Measurements from ENCODE around the gene SPOCK2. TPM values are rescaled to one million over a fixed set of nuclear protein-coding genes. Genes with fewer than 3 reads are reported as not detected.
A peak's percentile ranks its signal among the peaks of the same experiment; 100 is the strongest.

The SPOCK2 gene
- total and polyA plus RNA-seq, 2 of the 13 experiments (the other 11 are each of a cell fraction or from before 2014, with no cell fraction given), result 8.6 to 30.6 TPM

DNA sequence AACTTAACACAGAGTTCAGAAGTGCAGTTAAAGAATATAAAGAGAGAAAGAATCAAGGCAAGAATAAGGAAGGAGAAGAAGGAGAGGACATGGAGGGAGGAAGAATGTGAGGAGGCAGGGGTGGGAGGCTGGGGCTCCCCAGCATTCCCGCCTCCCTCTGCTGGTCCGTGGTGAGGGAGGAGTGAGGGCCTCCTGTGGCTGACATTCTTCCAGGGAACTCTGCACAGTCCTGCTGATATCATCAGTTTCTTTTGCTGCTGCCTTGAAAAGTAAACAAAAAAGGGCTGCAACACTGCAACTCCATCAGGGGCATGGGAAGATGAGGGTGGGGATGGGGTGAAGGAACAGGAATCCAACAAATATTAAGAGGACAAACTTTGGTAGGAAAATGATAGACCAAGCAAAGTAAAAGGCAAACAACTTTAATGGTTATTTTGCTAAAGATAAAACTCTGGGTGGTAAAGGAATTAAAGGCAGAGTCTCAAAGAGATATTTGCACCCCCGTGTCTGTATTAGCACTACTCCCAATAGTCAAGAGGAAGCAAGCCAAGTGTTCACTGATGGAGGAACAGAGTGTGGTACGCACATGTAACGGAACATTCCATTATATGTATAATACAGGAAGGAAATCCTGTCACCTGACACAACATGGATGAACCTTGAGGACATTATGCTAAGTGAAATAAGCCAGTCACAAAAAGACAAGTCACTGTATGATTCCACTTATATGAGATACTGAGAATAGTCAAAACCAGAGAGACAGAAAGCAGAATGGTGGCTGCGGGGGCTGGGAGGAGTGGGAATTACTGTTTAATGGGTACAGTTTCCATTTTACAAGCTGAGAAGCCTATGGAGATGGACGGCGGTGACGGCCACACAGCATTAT, 8.0 kb upstream of the SPOCK2 start (continued):
- TF ChIP-seq, protein P1, sequence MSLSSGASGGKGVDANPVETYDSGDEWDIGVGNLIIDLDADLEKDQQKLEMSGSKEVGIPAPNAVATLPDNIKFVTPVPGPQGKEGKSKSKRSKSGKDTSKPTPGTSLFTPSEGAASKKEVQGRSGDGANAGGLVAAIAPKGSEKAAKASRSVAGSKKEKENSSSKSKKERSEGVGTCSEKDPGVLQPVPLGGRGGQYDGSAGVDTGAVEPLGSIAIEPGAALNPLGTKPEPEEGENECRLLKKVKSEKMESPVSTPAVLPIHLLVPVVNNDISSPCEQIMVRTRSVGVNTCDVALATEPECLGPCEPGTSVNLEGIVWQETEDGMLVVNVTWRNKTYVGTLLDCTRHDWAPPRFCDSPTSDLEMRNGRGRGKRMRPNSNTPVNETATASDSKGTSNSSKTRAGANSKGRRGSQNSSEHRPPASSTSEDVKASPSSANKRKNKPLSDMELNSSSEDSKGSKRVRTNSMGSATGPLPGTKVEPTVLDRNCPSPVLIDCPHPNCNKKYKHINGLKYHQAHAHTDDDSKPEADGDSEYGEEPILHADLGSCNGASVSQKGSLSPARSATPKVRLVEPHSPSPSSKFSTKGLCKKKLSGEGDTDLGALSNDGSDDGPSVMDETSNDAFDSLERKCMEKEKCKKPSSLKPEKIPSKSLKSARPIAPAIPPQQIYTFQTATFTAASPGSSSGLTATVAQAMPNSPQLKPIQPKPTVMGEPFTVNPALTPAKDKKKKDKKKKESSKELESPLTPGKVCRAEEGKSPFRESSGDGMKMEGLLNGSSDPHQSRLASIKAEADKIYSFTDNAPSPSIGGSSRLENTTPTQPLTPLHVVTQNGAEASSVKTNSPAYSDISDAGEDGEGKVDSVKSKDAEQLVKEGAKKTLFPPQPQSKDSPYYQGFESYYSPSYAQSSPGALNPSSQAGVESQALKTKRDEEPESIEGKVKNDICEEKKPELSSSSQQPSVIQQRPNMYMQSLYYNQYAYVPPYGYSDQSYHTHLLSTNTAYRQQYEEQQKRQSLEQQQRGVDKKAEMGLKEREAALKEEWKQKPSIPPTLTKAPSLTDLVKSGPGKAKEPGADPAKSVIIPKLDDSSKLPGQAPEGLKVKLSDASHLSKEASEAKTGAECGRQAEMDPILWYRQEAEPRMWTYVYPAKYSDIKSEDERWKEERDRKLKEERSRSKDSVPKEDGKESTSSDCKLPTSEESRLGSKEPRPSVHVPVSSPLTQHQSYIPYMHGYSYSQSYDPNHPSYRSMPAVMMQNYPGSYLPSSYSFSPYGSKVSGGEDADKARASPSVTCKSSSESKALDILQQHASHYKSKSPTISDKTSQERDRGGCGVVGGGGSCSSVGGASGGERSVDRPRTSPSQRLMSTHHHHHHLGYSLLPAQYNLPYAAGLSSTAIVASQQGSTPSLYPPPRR (CRISPR knock-in tag; IDR thresholded peaks at IDR 0.05; ENCODE audit: borderline replicate concordance), result 0 out of 2 replicates have a peak, but pooled peaks have one; percentile 19
- TF ChIP-seq MTA1 (CRISPR knock-in tag; IDR thresholded peaks at IDR 0.05; ENCODE audit: borderline replicate concordance), result 0 out of 2 replicates have a peak, but pooled peaks have one; percentile 24
- no peak for TF ChIP-seq PHF21A (CRISPR knock-in tag; IDR thresholded peaks at IDR 0.05)
- no peak for TF ChIP-seq ZC3H4 (CRISPR knock-in tag; IDR thresholded peaks at IDR 0.05; ENCODE audit: borderline replicate concordance)
- TF ChIP-seq ZSCAN25 (CRISPR knock-in tag; IDR thresholded peaks at IDR 0.05), result peak; percentile 29; the same call in 1 of the 2 replicates
- no peak for TF ChIP-seq ZNF549 (CRISPR knock-in tag; IDR thresholded peaks at IDR 0.05)
- peak; percentile 20; the same call in 1 of the 2 replicates for TF ChIP-seq ZNF768 (CRISPR knock-in tag; IDR thresholded peaks at IDR 0.05)
- no peak for TF ChIP-seq REPIN1 (CRISPR knock-in tag; IDR thresholded peaks at IDR 0.05; ENCODE audit: borderline replicate concordance, low read depth)
- no peak for TF ChIP-seq POLR2AphosphoS5 (IDR thresholded peaks at IDR 0.05; ENCODE audit: low read depth, low read length)
- TF ChIP-seq ZNF263 (CRISPR knock-in tag; IDR thresholded peaks at IDR 0.05), result peak; percentile 88
- TF ChIP-seq, protein P2, sequence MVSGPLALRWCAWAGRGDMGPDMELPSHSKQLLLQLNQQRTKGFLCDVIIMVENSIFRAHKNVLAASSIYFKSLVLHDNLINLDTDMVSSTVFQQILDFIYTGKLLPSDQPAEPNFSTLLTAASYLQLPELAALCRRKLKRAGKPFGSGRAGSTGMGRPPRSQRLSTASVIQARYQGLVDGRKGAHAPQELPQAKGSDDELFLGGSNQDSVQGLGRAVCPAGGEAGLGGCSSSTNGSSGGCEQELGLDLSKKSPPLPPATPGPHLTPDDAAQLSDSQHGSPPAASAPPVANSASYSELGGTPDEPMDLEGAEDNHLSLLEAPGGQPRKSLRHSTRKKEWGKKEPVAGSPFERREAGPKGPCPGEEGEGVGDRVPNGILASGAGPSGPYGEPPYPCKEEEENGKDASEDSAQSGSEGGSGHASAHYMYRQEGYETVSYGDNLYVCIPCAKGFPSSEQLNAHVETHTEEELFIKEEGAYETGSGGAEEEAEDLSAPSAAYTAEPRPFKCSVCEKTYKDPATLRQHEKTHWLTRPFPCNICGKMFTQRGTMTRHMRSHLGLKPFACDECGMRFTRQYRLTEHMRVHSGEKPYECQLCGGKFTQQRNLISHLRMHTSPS (CRISPR knock-in tag; IDR thresholded peaks at IDR 0.05; ENCODE audit: low read depth), result no peak
- TF ChIP-seq FOSL2 (CRISPR knock-in tag; IDR thresholded peaks at IDR 0.05), result peak; percentile 34; the same call in 1 of the 2 replicates
- TF ChIP-seq, protein P3, sequence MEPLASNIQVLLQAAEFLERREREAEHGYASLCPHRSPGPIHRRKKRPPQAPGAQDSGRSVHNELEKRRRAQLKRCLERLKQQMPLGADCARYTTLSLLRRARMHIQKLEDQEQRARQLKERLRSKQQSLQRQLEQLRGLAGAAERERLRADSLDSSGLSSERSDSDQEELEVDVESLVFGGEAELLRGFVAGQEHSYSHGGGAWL (CRISPR knock-in tag; IDR thresholded peaks at IDR 0.05), result no peak
- no peak for TF ChIP-seq SMAD3 (CRISPR knock-in tag; IDR thresholded peaks at IDR 0.05)
- no peak for TF ChIP-seq ZNF839 (CRISPR knock-in tag; IDR thresholded peaks at IDR 0.05; ENCODE audit: borderline replicate concordance)
- TF ChIP-seq, protein P4, sequence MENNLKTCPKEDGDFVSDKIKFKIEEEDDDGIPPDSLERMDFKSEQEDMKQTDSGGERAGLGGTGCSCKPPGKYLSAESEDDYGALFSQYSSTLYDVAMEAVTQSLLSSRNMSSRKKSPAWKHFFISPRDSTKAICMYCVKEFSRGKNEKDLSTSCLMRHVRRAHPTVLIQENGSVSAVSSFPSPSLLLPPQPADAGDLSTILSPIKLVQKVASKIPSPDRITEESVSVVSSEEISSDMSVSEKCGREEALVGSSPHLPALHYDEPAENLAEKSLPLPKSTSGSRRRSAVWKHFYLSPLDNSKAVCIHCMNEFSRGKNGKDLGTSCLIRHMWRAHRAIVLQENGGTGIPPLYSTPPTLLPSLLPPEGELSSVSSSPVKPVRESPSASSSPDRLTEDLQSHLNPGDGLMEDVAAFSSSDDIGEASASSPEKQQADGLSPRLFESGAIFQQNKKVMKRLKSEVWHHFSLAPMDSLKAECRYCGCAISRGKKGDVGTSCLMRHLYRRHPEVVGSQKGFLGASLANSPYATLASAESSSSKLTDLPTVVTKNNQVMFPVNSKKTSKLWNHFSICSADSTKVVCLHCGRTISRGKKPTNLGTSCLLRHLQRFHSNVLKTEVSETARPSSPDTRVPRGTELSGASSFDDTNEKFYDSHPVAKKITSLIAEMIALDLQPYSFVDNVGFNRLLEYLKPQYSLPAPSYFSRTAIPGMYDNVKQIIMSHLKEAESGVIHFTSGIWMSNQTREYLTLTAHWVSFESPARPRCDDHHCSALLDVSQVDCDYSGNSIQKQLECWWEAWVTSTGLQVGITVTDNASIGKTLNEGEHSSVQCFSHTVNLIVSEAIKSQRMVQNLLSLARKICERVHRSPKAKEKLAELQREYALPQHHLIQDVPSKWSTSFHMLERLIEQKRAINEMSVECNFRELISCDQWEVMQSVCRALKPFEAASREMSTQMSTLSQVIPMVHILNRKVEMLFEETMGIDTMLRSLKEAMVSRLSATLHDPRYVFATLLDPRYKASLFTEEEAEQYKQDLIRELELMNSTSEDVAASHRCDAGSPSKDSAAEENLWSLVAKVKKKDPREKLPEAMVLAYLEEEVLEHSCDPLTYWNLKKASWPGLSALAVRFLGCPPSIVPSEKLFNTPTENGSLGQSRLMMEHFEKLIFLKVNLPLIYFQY (CRISPR knock-in tag; IDR thresholded peaks at IDR 0.05; ENCODE audit: borderline replicate concordance), result no peak
- peak; percentile 88 to 92 for TF ChIP-seq MAFK (conservative IDR thresholded peaks at IDR 0.05 in 1 of 2, IDR thresholded peaks at IDR 0.05 in 1 of 2; ENCODE audit: low read length in 2 of 2)
- no peak for TF ChIP-seq ZSCAN31 (CRISPR knock-in tag; IDR thresholded peaks at IDR 0.05; ENCODE audit: low read depth)

Measured in HepG2 (cell line).